Naive B cell (primary cell): ENCODE results near the gene OTP. TPM values are rescaled to one million over a fixed set of nuclear protein-coding genes. Genes with fewer than 3 reads are reported as not detected.
A peak's percentile ranks its signal among the peaks of the same experiment; 100 is the strongest.

Source experiments
- ATAC-seq, 2 donors: fragments of 150-1000 bp; cut with Tn5 transposase; 2 replicates each; pipeline ENCODE4 v1.10.0; 2021; ENCODE audit warnings: low read depth in 2 of 2, mild to moderate bottlenecking in 2 of 2, moderate library complexity in 2 of 2
- DNase-seq: peaks from one replicate; pipeline ENCODE4 v3.0.0; 2022
- H3K27ac Mint-ChIP-seq, 6 donors: one replicate each; pipeline ENCODE4 v1.8.0; 2020 to 2022; ENCODE audit warnings: mild to moderate bottlenecking in 6 of 6, mixed read lengths in 6 of 6, moderate library complexity in 5 of 6, inconsistent platforms in 2 of 6
- H3K27me3 Mint-ChIP-seq, 3 donors: one replicate each; pipeline ENCODE4 v1.8.0; 2021 to 2022; ENCODE audit warnings: mixed read lengths in 3 of 3, mild to moderate bottlenecking in 1 of 3
- H3K36me3 Mint-ChIP-seq, 2 donors: one replicate each; pipeline ENCODE4 v1.8.0; 2020 to 2022; ENCODE audit warnings: mixed read lengths in 2 of 2, inconsistent platforms in 1 of 2, mild to moderate bottlenecking in 1 of 2
- H3K4me1 Mint-ChIP-seq, 3 donors: one replicate each; pipeline ENCODE4 v1.8.0; 2020 to 2022; ENCODE audit warnings: mixed read lengths in 3 of 3, inconsistent platforms in 1 of 3, mild to moderate bottlenecking in 1 of 3, moderate library complexity in 1 of 3
- H3K4me3 Mint-ChIP-seq, 8 donors: one replicate each; pipeline ENCODE4 v1.8.0; 2020 to 2022; ENCODE audit warnings: mild to moderate bottlenecking in 8 of 8, mixed read lengths in 8 of 8, moderate library complexity in 8 of 8, inconsistent platforms in 2 of 8
- H3K9me3 Mint-ChIP-seq, 7 donors: one replicate each; pipeline ENCODE4 v1.8.0; 2020 to 2022; ENCODE audit warnings: mixed read lengths in 7 of 7, mild to moderate bottlenecking in 5 of 7, inconsistent platforms in 2 of 7, moderate library complexity in 1 of 7
- polyA plus RNA-seq, 6 donors: library from polyadenylated mRNA; unstranded; fragments of 300-500 nt; fragmentation: Illumina TruSeq; gene quantifications; one replicate each; pipeline ENCODE4 v1.2.3, GENCODE V29; 2021; ENCODE audit warnings: low read depth in 6 of 6

Gene OTP
- polyA plus RNA-seq, 6 donors from 2014 or later = not detected

- no peak for ATAC-seq
- peak overlapping the region in 3 of 8 donors; percentile 35 to 59 (median 53) for H3K4me3 Mint-ChIP-seq
- peaks cover 13 to 22% of the 10 kb centered on the region in 2 donors for H3K36me3 Mint-ChIP-seq
- peaks cover 6 to 44% (median 34%) of the 10 kb centered on the region in 7 donors for H3K9me3 Mint-ChIP-seq
- peak overlapping the region in 4 of 6 donors; percentile 61 to 97 (median 84) for H3K27ac Mint-ChIP-seq
- no peak for DNase-seq
- peaks cover 49 to 66% (median 59%) of the 10 kb centered on the region in 3 donors for H3K27me3 Mint-ChIP-seq
- H3K4me1 Mint-ChIP-seq = peaks cover 27 to 37% (median 32%) of the 10 kb centered on the region in 3 donors
Observed at GRCh38 chr5:77635917-77636640, 2.4 kb downstream of the OTP start.

- Mint-ChIP-seq H3K4me3 (no peak overlapping the region), H3K9me3 (peaks cover 6 to 40% (median 30%) of the 10 kb centered on the region in 7 donors), H3K36me3 (peaks cover 14 to 19% of the 10 kb centered on the region in 2 donors), H3K27ac (peak overlapping the region in 2 of 6 donors; percentile 47 to 61), H3K27me3 (peaks cover 53 to 67% (median 57%) of the 10 kb centered on the region in 3 donors), H3K4me1 (peaks cover 35 to 36% (median 35%) of the 10 kb centered on the region in 3 donors)
- DNase-seq (no peak), ATAC-seq (no peak)
Observed at GRCh38 chr5:77635067-77635916, 3.2 kb downstream of the OTP start.

- Mint-ChIP-seq H3K36me3 (peaks cover 20 to 31% of the 10 kb centered on the region in 2 donors), H3K27ac (peak overlapping the region in 2 of 6 donors; percentile 39 to 54), H3K4me1 (peaks cover 40 to 44% (median 42%) of the 10 kb centered on the region in 3 donors), H3K27me3 (peaks cover 55 to 67% (median 56%) of the 10 kb centered on the region in 3 donors), H3K9me3 (peaks cover 13 to 48% (median 31%) of the 10 kb centered on the region in 7 donors), H3K4me3 (peak overlapping the region in 1 of 8 donors; percentile 64)
- DNase-seq (no peak), ATAC-seq (no peak)
Observed at GRCh38 chr5:77633709-77634108, 4.8 kb downstream of the OTP start.

GRCh38 chr5:77633207-77633675 lies 5.3 kb downstream of the OTP start:
- H3K9me3 Mint-ChIP-seq = peaks cover 13 to 50% (median 33%) of the 10 kb centered on the region in 7 donors
- H3K36me3 Mint-ChIP-seq = peaks cover 22 to 31% of the 10 kb centered on the region in 2 donors
- peak overlapping the region in 5 of 6 donors; percentile 39 to 95 (median 61) for H3K27ac Mint-ChIP-seq
- H3K27me3 Mint-ChIP-seq = peaks cover 58 to 68% (median 58%) of the 10 kb centered on the region in 3 donors
- peaks cover 42 to 45% (median 43%) of the 10 kb centered on the region in 3 donors for H3K4me1 Mint-ChIP-seq
- DNase-seq (no peak), ATAC-seq (no peak)
- H3K4me3 Mint-ChIP-seq = peak overlapping the region in 3 of 8 donors; percentile 18 to 64 (median 22)

GRCh38 chr5:77632526-77633206 lies 5.8 kb downstream of the OTP start:
- peaks cover 38 to 41% (median 39%) of the 10 kb centered on the region in 3 donors for H3K4me1 Mint-ChIP-seq
- no peak for ATAC-seq
- peaks cover 52 to 66% (median 57%) of the 10 kb centered on the region in 3 donors for H3K27me3 Mint-ChIP-seq
- H3K4me3 Mint-ChIP-seq = peak overlapping the region in 5 of 8 donors; percentile 22 to 77 (median 59)
- H3K36me3 Mint-ChIP-seq = peaks cover 19 to 28% of the 10 kb centered on the region in 2 donors
- no peak for DNase-seq
- H3K9me3 Mint-ChIP-seq = peaks cover 13 to 48% (median 31%) of the 10 kb centered on the region in 7 donors
- H3K27ac Mint-ChIP-seq = peak overlapping the region; percentile 39 to 95 (median 63)

GRCh38 chr5:77630114-77630680 lies 8.3 kb downstream of the OTP start:
- peak overlapping the region; percentile 69 to 92 (median 89) for H3K4me3 Mint-ChIP-seq
- H3K27ac Mint-ChIP-seq = peak overlapping the region in 1 of 6 donors; percentile 87
- peaks cover 29 to 35% (median 33%) of the 10 kb centered on the region in 3 donors for H3K4me1 Mint-ChIP-seq
- ATAC-seq = peak; percentile 69 to 76
- peaks cover 15 to 22% of the 10 kb centered on the region in 2 donors for H3K36me3 Mint-ChIP-seq
- peaks cover 9 to 57% (median 29%) of the 10 kb centered on the region in 7 donors for H3K9me3 Mint-ChIP-seq
- DNase-seq = no peak
- peaks cover 48 to 67% (median 54%) of the 10 kb centered on the region in 3 donors for H3K27me3 Mint-ChIP-seq

GRCh38 chr5:77629509-77630113 lies 8.9 kb downstream of the OTP start:
- Mint-ChIP-seq H3K4me3 (peak overlapping the region; percentile 69 to 93 (median 87)), H3K27ac (peak overlapping the region in 4 of 6 donors; percentile 65 to 98 (median 84)), H3K4me1 (peaks cover 29 to 35% (median 33%) of the 10 kb centered on the region in 3 donors), H3K27me3 (peaks cover 54 to 73% (median 59%) of the 10 kb centered on the region in 3 donors), H3K9me3 (peaks cover 9 to 61% (median 29%) of the 10 kb centered on the region in 7 donors), H3K36me3 (peaks cover 15 to 22% of the 10 kb centered on the region in 2 donors)
- no peak for ATAC-seq
- no peak for DNase-seq

GRCh38 chr5:77628840-77629508 lies 9.5 kb downstream of the OTP start:
- Mint-ChIP-seq H3K4me1 (peaks cover 29 to 35% (median 33%) of the 10 kb centered on the region in 3 donors), H3K27ac (peak overlapping the region; percentile 65 to 98 (median 93)), H3K4me3 (peak overlapping the region; percentile 69 to 93 (median 87)), H3K27me3 (peaks cover 60 to 79% (median 64%) of the 10 kb centered on the region in 3 donors), H3K9me3 (peaks cover 9 to 61% (median 29%) of the 10 kb centered on the region in 7 donors), H3K36me3 (peaks cover 15 to 22% of the 10 kb centered on the region in 2 donors)
- ATAC-seq = no peak
- no peak for DNase-seq

- H3K27ac Mint-ChIP-seq = peak overlapping the region in 4 of 6 donors; percentile 63 to 97 (median 74)
- H3K9me3 Mint-ChIP-seq = peaks cover 9 to 54% (median 26%) of the 10 kb centered on the region in 7 donors
- peak overlapping the region in 3 of 8 donors; percentile 68 to 91 (median 69) for H3K4me3 Mint-ChIP-seq
- ATAC-seq (no peak), DNase-seq (no peak)
- H3K36me3 Mint-ChIP-seq = peaks cover 15 to 19% of the 10 kb centered on the region in 2 donors
- H3K4me1 Mint-ChIP-seq = peaks cover 29 to 35% (median 33%) of the 10 kb centered on the region in 3 donors
- peaks cover 63 to 80% (median 64%) of the 10 kb centered on the region in 3 donors for H3K27me3 Mint-ChIP-seq
Observed at GRCh38 chr5:77627869-77628674, 10.4 kb downstream of the OTP start.

- Mint-ChIP-seq H3K9me3 (peaks cover 0 to 27% (median 8%) of the 10 kb centered on the region in 7 donors), H3K36me3 (no peaks in the 10 kb centered on the region), H3K4me3 (no peak overlapping the region), H3K4me1 (no peaks in the 10 kb centered on the region), H3K27me3 (peaks cover 61 to 83% (median 72%) of the 10 kb centered on the region in 3 donors), H3K27ac (no peak overlapping the region)
- ATAC-seq (no peak), DNase-seq (no peak)
Observed at GRCh38 chr5:77623203-77623740, 15.2 kb downstream of the OTP start.
